ENCODE measurements around the gene CCDC172.

- TF ChIP-seq CTCF (IDR thresholded peaks at IDR 0.05), result no peak
- TF ChIP-seq POLR2A (IDR thresholded peaks at IDR 0.05; ENCODE audit: low read depth), result no peak
Observed at GRCh38 chr10:116292493-116292892, 31.8 kb upstream of the CCDC172 start.
